ENCODE results near the gene UFL1. TPM values are rescaled to one million over a fixed set of nuclear protein-coding genes. Genes with fewer than 3 reads are reported as not detected.
"Not testable (repeated sequence)": the region's sequence is repeated elsewhere in the genome, so short reads cannot be mapped to it uniquely, and the experiment has no call there.

UFL1 gene
- total RNA-seq = 28.3 and 41.0 TPM in 2 replicates

DNA sequence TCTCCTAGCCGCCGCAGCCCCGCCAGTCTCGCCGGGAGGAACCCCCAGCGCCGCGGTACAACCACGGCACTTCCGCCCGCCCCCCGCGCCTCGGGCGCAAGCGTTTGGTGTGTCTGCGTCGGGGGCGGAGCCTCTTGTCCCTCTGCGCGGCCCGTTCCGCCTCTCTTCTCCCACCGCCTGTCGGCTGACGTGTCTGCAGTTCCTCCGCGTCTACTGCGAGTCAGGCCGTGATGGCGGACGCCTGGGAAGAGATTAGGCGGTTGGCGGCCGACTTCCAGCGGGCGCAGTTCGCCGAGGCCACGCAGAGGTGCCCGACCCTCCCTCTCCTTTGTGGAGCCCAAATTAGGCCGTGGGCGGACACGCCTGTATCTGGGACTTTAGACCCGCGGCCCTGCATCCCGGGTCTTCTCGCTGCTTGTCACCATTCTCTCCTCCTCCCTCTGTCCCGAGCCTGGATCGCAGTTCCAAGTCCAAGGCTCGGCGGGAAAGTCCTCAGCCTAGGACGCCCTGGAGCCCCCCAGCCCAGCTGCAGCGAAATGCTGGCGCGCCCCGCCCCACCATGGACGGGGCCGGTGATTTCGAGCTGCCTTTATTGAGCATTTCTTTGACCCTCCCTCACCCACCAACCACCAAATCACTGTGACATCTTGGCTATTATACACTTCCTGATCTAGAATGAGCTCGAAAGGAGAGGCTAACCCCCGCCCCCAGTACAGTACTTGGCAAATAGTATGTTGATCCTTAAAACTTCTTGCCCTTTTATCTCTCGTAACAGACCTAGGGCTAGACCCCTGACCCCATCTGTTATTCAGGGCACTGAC, at the start of gene UFL1:
Gene UFL1 (plus strand): TSS at position 163 of the 821 bp plus-strand sequence. CDS start 68 bp downstream, at position 231.
- peak; percentile 94 for DNase-seq (ENCODE audit: low read depth)
- TF ChIP-seq, protein P1, sequence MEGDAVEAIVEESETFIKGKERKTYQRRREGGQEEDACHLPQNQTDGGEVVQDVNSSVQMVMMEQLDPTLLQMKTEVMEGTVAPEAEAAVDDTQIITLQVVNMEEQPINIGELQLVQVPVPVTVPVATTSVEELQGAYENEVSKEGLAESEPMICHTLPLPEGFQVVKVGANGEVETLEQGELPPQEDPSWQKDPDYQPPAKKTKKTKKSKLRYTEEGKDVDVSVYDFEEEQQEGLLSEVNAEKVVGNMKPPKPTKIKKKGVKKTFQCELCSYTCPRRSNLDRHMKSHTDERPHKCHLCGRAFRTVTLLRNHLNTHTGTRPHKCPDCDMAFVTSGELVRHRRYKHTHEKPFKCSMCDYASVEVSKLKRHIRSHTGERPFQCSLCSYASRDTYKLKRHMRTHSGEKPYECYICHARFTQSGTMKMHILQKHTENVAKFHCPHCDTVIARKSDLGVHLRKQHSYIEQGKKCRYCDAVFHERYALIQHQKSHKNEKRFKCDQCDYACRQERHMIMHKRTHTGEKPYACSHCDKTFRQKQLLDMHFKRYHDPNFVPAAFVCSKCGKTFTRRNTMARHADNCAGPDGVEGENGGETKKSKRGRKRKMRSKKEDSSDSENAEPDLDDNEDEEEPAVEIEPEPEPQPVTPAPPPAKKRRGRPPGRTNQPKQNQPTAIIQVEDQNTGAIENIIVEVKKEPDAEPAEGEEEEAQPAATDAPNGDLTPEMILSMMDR (IDR thresholded peaks at IDR 0.05; ENCODE audit: insufficient read depth, low read depth, low read length) = peak; percentile 15

DNA sequence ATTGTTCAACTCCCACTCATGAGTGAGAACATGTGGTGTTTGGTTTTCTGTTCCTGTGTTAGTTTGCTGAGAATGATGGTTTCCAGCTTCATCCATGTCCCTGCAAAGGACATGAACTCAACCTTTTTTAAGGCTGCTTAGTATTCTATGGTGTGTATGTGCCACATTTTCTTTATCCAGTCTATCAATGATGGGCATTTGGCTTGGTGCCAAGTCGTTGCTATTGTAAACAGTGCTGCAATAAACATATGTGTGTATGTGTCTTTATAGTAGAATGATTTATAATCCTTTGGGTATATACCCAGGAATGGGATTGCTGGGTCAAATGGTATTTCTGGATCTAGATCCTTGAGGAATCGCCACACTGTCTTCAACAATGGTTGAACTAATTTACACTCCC, 49.3 kb upstream of the UFL1 start:
- DNase-seq (ENCODE audit: low read depth); H3K4me3 ChIP-seq (ENCODE audit: low read depth, low read length): not testable (repeated sequence)

More for the DNA sequence above, at the start of gene UFL1:
- peak within 1 kb of the TSS; percentile 83 for H3K4me3 ChIP-seq (ENCODE audit: low read depth, low read length)

DNA sequence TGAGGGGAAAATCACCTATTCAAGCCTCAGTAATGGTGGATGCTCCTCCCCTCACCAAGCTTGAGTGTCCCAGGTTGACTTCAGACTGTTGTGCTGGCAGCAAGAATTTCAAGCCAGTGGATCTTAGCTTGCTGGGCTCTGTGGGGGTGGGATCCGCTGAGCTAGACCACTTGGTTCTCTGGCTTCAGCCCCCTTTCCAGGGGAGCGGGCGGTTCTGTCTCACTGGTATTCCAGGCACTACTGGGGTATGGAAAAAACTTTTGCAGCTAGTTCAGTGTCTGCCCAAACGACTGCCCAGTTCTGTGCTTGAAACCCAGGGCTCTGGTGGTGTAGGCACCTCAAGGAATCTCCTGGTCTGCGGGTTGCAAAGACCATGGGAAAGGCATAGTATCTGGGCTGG, 42.9 kb upstream of the UFL1 start:
- DNase-seq (ENCODE audit: low read depth) = no peak
- no peak overlapping the region for H3K4me3 ChIP-seq (ENCODE audit: low read depth, low read length)
- TF ChIP-seq, protein P1 (IDR thresholded peaks at IDR 0.05; ENCODE audit: insufficient read depth, low read depth, low read length) = no peak

DNA sequence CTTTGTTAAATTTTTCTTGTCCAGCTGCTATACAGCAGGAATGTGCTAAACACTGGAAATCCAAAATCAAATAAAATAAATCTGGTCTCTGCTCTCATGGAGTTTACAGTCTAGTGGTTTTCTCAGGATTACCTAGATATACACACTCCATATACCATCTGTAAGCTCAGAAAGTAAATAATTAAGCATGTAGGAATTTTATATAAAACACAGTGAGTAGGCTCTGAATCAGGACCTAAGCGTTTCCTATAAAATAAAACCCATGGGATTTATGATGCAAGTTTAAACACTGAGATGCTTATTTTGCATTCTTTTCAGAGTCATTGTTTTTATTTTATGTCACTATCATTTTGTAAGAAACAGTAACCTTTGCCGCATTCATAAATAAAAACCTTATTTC, 29.7 kb upstream of the UFL1 start:
- DNase-seq (ENCODE audit: low read depth) = no peak
- TF ChIP-seq, protein P1 (IDR thresholded peaks at IDR 0.05; ENCODE audit: insufficient read depth, low read depth, low read length) = no peak
- no peak overlapping the region for H3K4me3 ChIP-seq (ENCODE audit: low read depth, low read length)

DNA sequence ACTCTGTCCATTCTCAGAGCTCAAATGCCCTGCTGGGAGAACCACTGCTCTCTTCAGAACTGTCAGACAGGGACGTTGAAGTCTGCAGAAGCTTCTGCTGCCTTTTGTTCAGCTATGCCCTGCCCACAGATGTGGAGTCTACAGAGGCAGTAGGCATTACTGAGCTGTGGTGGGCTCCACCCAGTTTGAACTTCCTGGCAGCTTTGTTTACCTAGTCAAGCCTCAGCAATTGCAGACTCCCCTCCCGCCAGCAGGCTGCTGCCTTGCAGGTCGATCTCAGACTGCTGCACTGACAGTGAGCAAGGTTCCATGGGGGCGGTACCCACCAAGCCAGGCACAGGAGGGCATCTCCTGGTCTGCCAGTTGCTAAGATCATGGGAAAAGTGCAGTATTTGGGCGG, 21.8 kb upstream of the UFL1 start:
- TF ChIP-seq, protein P1 (IDR thresholded peaks at IDR 0.05; ENCODE audit: insufficient read depth, low read depth, low read length) = no peak
- H3K4me3 ChIP-seq (ENCODE audit: low read depth, low read length) = no peak overlapping the region
- no peak for DNase-seq (ENCODE audit: low read depth)

DNA sequence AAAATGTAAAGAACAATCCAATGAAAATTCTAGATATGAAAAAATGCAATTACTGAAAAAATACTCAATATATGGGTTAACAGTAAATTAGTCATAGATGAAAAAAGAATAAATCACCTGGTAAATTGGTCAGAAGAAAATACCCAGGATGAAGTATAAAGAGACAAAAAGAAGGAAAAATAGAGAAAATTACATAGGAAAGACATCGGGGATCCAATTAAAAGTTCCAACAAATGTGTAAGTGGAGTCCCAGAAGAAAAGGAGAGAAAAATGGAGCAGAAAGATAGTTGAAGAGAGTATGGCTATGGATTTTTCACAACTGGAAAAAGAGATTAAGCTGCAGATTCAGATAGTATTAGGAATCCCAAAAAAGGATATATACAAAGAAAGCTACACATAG, 18.7 kb upstream of the UFL1 start:
- TF ChIP-seq, protein P1 (IDR thresholded peaks at IDR 0.05; ENCODE audit: insufficient read depth, low read depth, low read length) = no peak
- no peak overlapping the region for H3K4me3 ChIP-seq (ENCODE audit: low read depth, low read length)
- DNase-seq (ENCODE audit: low read depth) = no peak

DNA sequence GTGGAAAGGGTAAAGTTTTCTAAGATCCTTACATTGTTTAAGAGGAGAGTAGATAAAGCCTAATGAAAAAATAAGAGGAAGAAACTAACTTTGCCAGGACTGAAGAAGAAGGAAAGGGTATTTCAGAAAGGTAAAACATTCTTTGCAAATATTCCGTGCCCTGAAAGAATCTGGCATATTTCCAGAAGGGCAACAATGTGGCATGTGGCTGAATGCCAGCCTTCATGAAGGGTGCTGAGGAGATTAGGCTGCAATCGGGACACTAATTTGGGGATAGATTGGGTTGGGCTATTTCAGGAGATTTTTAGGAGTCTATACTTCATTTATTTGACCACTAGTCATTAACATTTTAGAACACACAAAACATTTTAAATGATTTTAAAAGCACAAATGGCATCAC, 16.2 kb upstream of the UFL1 start:
- TF ChIP-seq, protein P1 (IDR thresholded peaks at IDR 0.05; ENCODE audit: insufficient read depth, low read depth, low read length) = no peak
- no peak for DNase-seq (ENCODE audit: low read depth)
- H3K4me3 ChIP-seq (ENCODE audit: low read depth, low read length) = no peak overlapping the region

Data from fibroblast of villous mesenchyme (primary cell).